Gastroesophageal sphincter (tissue), 4 donors: ENCODE measurements around the gene SOX10. TPM values are rescaled to one million over a fixed set of nuclear protein-coding genes. Genes with fewer than 3 reads are reported as not detected.
A peak's percentile ranks its signal among the peaks of the same experiment; 100 is the strongest.
"Not testable (repeated sequence)": the region's sequence is repeated elsewhere in the genome, so short reads cannot be mapped to it uniquely, and the experiment has no call there.

ENCODE experiments used
- ATAC-seq: fragments of 150-250 bp; one replicate; pipeline ENCODE4 v1.9.1; 2016; ENCODE audit warnings: mild to moderate bottlenecking, moderate library complexity
- H3K27ac ChIP-seq, 4 donors: fragments of 200-600 bp; sonication (generic) in 3 of 4; 1 replicate in 3 of 4; 2 replicates in 1 of 4; pipeline ENCODE4 v1.5.1; 2016 to 2019
- H3K27me3 ChIP-seq: fragments of 200-600 bp; sonication (generic); one replicate; pipeline ENCODE4 v1.5.1; 2019
- H3K36me3 ChIP-seq, 2 donors: fragments of 200-600 bp; sonication (generic); one replicate each; pipeline ENCODE4 v1.5.1; 2019; ENCODE audit warnings: control low read depth in 1 of 2
- H3K4me1 ChIP-seq, 3 donors: fragments of 200-600 bp; sonication (generic); 1 replicate in 2 of 3; 2 replicates in 1 of 3; pipeline ENCODE4 v1.5.1; 2016 to 2019; ENCODE audit warnings: control low read depth in 2 of 3
- H3K4me3 ChIP-seq, 2 donors: fragments of 200-600 bp; sonication (generic); one replicate each; pipeline ENCODE4 v1.5.1; 2019; ENCODE audit warnings: mild to moderate bottlenecking in 1 of 2, moderate library complexity in 1 of 2
- H3K9me3 ChIP-seq, 3 donors: fragments of 200-600 bp; sonication (generic); one replicate each; pipeline ENCODE4 v1.5.1; 2017 to 2019; ENCODE audit warnings: control low read depth in 2 of 3
- CTCF ChIP-seq, 4 experiments: fragments of 200-600 bp in 2 of 4; fragments of 450-650 bp in 2 of 4; sonication (generic) in 1 of 4; IDR thresholded peaks; one replicate each; pipeline ENCODE4 v1.5.1; 2017 to 2019; ENCODE audit warnings: antibody characterized with exemption in 4 of 4, mild to moderate bottlenecking in 2 of 4, moderate library complexity in 2 of 4
- EP300 ChIP-seq: sonication (generic); formaldehyde crosslinking; IDR thresholded peaks from one replicate; pipeline ENCODE4 v1.6.1; 2017; ENCODE audit warnings: antibody characterized with exemption, mild to moderate bottlenecking
- POLR2A ChIP-seq, 2 donors: fragments of 450-650 bp; IDR thresholded peaks; one replicate each; pipeline ENCODE4 v1.6.1; 2017; ENCODE audit warnings: antibody characterized with exemption in 2 of 2, mild to moderate bottlenecking in 2 of 2, moderate library complexity in 1 of 2
- POLR2AphosphoS5 ChIP-seq: sonication (generic); formaldehyde crosslinking; IDR thresholded peaks from one replicate; pipeline ENCODE4 v1.6.1; 2017; ENCODE audit warnings: antibody characterized with exemption
- WGBS, 2 donors: methylation state at CpG; one replicate each; pipeline ENCODE4 v1.1.5; 2018; ENCODE audit warnings: low coverage in 1 of 2; 5-methylcytosine and 5-hydroxymethylcytosine counted together
- total RNA-seq, 4 donors: library from RNA; depleted of rRNA; stranded (reverse); fragments of >200 nt; gene quantifications; one replicate each; pipeline ENCODE4 v1.1.0, GENCODE V29; 2016

Gene SOX10
- total RNA-seq, 4 donors from 2014 or later = 6.9 to 16.0 (median 9.2) TPM

DNA sequence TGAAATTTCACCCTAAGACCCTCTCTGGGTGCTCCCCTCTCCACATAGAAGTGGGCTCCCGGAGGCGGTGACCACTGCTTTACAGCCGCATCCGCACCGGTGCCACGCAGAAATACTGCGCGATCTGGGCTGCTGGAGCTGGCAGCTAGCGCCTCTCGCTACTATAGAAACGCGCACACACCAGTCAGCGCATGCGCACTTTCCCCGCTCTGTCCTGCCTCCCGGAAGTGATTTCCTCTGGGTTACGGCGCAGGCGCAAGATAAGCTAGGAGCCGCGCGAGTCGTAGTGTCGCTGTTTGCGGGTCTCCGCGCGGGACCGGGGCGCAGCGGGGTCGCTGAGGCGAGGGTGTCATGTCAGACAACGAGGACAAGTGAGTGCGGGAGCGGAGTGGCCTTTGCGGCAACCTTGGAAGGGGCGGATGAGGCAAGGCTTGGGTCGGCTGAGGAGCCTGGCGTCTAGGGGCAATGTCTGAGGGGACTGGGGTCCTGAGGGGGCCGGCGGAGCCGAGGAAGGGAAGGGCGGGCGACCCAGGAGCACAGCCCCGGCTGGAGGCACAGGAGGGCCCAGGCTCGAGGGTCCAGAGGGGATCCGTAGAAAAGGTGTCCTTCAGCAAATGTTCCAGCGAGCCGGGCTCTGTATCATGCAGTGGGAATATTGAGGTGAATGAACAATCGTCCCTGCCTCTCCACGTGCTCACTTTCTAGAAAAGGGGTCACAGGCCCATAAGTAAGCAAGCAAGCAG, 30.7 kb downstream of the SOX10 start, which contains the start of the genes C22orf23 and POLR2F:
Gene C22orf23, minus strand, starts transcription at position 165 of the 743 bp plus-strand sequence. CDS start 452 bp downstream, outside the sequence.
Gene POLR2F, plus strand, starts transcription at position 263 of the 743 bp plus-strand sequence. Its CDS starts 89 bp downstream, at position 352.
- peaks cover 0 to 30% of the 10 kb centered on the region in 2 donors for H3K36me3 ChIP-seq
- no peaks in the 10 kb centered on the region for H3K27me3 ChIP-seq
- peak within 1 kb of the TSS; percentile 7 to 87 (median 86) for H3K27ac ChIP-seq
- ATAC-seq = peak; percentile 96
- H3K4me3 ChIP-seq = peak within 1 kb of the TSS; percentile 63 to 98
- WGBS, 2 donors = 0 to 3% methylated on average over 6 to 27 of the region's 52 CpGs
- H3K9me3 ChIP-seq = no peaks in the 10 kb centered on the region
- TF ChIP-seq POLR2A (IDR thresholded peaks at IDR 0.05) = peak; percentile 47 to 62
- no peak for TF ChIP-seq EP300
- TF ChIP-seq POLR2AphosphoS5 = peak; percentile 78
- TF ChIP-seq CTCF (IDR thresholded peaks at IDR 0.05) = peak in 1 of 4 experiments; percentile 27
- peaks cover 0 to 34% (median 8%) of the 10 kb centered on the region in 3 donors for H3K4me1 ChIP-seq

DNA sequence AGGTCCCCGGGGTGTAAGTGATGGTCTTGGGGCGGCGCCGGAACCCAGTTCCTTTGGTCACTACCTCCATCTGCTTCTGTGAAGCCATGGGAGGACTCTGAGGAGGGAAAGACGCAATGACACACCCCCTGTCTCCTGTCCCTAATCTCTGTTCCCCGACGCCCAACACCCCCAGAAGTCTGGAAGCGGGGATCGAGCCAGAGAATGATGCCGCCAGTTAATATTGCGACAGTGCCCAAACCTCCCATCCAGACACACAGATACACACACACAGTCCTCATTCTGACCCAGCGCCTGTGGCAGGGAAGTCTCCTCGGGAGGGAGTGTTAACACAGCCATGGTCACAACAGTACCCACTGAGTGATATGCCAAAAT, 31.3 kb downstream of the SOX10 start:
- Histone ChIP-seq H3K27ac (peak overlapping the region in 3 of 4 donors; percentile 84 to 87 (median 87)), H3K27me3 (no peaks in the 10 kb centered on the region), H3K4me1 (peaks cover 0 to 34% (median 8%) of the 10 kb centered on the region in 3 donors), H3K4me3 (peak overlapping the region; percentile 63 to 98), H3K9me3 (no peaks in the 10 kb centered on the region), H3K36me3 (peaks cover 0 to 24% of the 10 kb centered on the region in 2 donors)
- peak; percentile 73 for ATAC-seq
- TF ChIP-seq CTCF (IDR thresholded peaks at IDR 0.05) (no peak), POLR2A (IDR thresholded peaks at IDR 0.05) (no peak), EP300 (no peak), POLR2AphosphoS5 (no peak)
- WGBS, 2 donors = 0% methylated on average over 6 of the region's 13 CpGs; no CpG with 5 or more reads in 1 of the 2 donors

GRCh38 chr22:37952629-37953028, 31.7 kb downstream of the SOX10 start:
- peak overlapping the region in 1 of 4 donors; percentile 84 for H3K27ac ChIP-seq
- H3K4me3 ChIP-seq = peak overlapping the region; percentile 63 to 98
- WGBS, 2 donors = no CpG with 5 or more reads among the region's 20 CpGs
- H3K36me3 ChIP-seq = peaks cover 0 to 20% of the 10 kb centered on the region in 2 donors
- not testable (repeated sequence) for H3K27me3 ChIP-seq, H3K9me3 ChIP-seq, ATAC-seq
- H3K4me1 ChIP-seq = peaks cover 0 to 34% (median 8%) of the 10 kb centered on the region in 3 donors

DNA sequence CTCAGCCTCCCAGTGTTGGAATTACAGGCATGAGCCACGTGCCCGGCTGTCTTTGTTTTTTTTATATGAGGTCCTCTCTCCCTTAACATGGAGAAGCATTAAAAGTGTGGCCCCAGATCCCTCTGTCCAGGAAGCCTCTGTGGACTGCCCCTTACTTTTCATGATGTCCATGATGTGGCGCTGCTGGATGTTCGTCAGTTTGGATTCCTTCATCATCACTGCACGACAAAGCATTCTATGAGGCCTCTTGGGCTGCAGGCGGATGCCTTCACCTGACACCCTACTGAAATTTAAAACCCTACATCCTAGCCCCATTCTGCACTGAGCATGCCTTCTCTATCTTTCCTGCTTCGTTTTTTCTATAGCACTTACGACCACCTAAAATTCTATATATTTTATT, 33.0 kb downstream of the SOX10 start:
- Histone ChIP-seq H3K9me3 (no peaks in the 10 kb centered on the region), H3K36me3 (peaks cover 0 to 7% of the 10 kb centered on the region in 2 donors), H3K4me3 (no peak overlapping the region), H3K4me1 (peaks cover 0 to 34% (median 8%) of the 10 kb centered on the region in 3 donors), H3K27me3 (no peaks in the 10 kb centered on the region), H3K27ac (no peak overlapping the region)
- WGBS, 2 donors = 31 to 41% methylated on average over 7 to 8 of the region's 8 CpGs
- ATAC-seq = no peak
- TF ChIP-seq EP300 (no peak), POLR2AphosphoS5 (no peak), POLR2A (IDR thresholded peaks at IDR 0.05) (no peak), CTCF (IDR thresholded peaks at IDR 0.05) (no peak)

DNA sequence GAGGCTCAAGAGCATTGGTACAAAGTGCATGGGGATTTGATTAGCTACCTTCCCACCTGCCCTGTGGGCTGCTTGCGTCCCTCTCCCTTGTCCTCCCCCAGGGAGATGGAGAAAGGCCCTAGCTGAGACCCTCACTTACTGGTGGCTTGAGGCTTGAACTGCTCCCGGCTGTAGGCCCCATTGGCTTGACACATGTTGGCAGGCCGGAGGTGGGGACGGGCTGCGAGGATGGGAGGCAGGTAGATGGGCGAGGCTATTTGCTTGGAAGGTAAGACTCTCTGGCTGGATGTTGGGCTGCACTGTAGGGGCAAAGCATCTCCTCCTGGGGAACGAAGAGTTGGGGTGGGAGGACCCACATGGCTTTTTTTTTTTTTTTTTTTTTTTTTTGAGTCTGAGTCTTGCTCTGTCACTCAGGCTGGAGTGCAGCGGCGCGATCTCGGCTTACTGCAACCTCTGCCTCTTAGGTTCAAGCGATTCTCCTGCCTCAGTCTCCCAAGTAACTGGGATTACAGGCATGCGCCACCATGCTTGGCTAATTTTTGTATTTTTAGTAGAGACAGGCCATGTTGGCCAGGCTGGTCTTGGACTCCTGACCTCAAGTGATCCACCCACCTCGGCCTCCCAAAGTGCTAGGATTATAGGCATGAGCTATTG, 37.1 kb downstream of the SOX10 start:
- not testable (repeated sequence) for H3K4me3 ChIP-seq, H3K9me3 ChIP-seq, H3K27ac ChIP-seq, ATAC-seq, H3K4me1 ChIP-seq, H3K27me3 ChIP-seq
- peaks cover 0 to 25% of the 10 kb centered on the region in 2 donors for H3K36me3 ChIP-seq
- 56 to 92% methylated on average over 2 of the region's 14 CpGs for WGBS, 2 donors

DNA sequence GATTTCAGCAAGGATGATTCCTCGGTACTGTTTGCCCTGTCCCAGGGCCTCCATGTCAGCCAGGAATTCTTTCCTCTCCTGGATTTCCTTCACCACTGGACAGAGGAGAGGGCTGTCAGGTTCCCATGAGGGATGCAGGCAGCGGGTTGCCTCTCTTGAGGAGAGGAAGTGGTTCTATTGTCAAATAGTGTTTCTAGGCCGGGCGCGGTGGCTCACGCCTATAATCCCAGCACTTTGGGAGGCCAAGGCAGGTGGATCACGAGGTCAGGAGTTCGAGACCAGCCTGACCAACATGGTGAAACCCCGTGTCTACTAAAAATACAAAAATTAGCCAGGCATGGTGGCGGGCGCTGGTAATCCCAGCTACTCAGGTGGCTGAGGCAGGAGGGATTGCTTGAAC, 39.9 kb downstream of the SOX10 start:
- H3K27me3 ChIP-seq, ATAC-seq, H3K27ac ChIP-seq, H3K4me3 ChIP-seq, H3K9me3 ChIP-seq, H3K4me1 ChIP-seq: not testable (repeated sequence)
- H3K36me3 ChIP-seq = peaks cover 0 to 54% of the 10 kb centered on the region in 2 donors
- 70 to 77% methylated on average over 3 to 4 of the region's 11 CpGs for WGBS, 2 donors
